HG03135 (cell line): ENCODE data around the gene NQO2.
A peak's percentile ranks its signal among the peaks of the same experiment; 100 is the strongest.

Experiments
- ATAC-seq: cut with Tn5 transposase; IDR thresholded peaks from one replicate; pipeline ENCODE4 v1.9.1; 2021; ENCODE audit warnings: mild to moderate bottlenecking, moderate library complexity; ENCODE audit not compliant: unreplicated experiment

The NQO2 gene

GRCh38 chr6:3068329-3069214, 68.9 kb downstream of the NQO2 start, which contains the start of gene RIPK1:
RIPK1 (plus strand) TSS chr6:3068494; CDS start chr6:3076824, 8,330 bp downstream.
- peak; percentile 83 for ATAC-seq
